Neuronal stem cell (in vitro differentiated cells): Measurements from ENCODE around the gene NDUFC2.

Experiments used
- DNase-seq: peaks from one replicate; pipeline ENCODE4 v3.0.0-alpha.2; 2013; ENCODE audit warnings: low spot score
- H2AFZ ChIP-seq: one replicate; pipeline ENCODE4 v1.6.1; 2013; ENCODE audit warnings: mild to moderate bottlenecking, low read length, inconsistent platforms
- H2AK5ac ChIP-seq: 2 replicates; pipeline ENCODE4 v1.6.1; 2013; ENCODE audit warnings: low read depth, mild to moderate bottlenecking, inconsistent platforms, low read length, moderate library complexity, mixed read lengths
- H2BK120ac ChIP-seq: 2 replicates; pipeline ENCODE4 v1.6.1; 2013; ENCODE audit warnings: low read depth, mild to moderate bottlenecking, inconsistent platforms, low read length, moderate library complexity, mixed read lengths
- H2BK12ac ChIP-seq: one replicate; pipeline ENCODE4 v1.6.1; 2013; ENCODE audit warnings: low read length, inconsistent platforms
- H2BK15ac ChIP-seq: 2 replicates; pipeline ENCODE4 v1.6.1; 2013; ENCODE audit warnings: mild to moderate bottlenecking, low read length, inconsistent platforms, mixed read lengths
- H2BK5ac ChIP-seq: one replicate; pipeline ENCODE4 v1.6.1; 2013; ENCODE audit warnings: inconsistent platforms, mild to moderate bottlenecking, low read length, moderate library complexity
- H3K14ac ChIP-seq: one replicate; pipeline ENCODE4 v1.6.1; 2013; ENCODE audit warnings: low read length, inconsistent platforms
- H3K18ac ChIP-seq: 2 replicates; pipeline ENCODE4 v1.6.1; 2013; ENCODE audit warnings: low read length, inconsistent platforms
- H3K23ac ChIP-seq: 2 replicates; pipeline ENCODE4 v1.6.1; 2013; ENCODE audit warnings: low read depth, mild to moderate bottlenecking, mixed read lengths, low read length, inconsistent platforms; ENCODE audit not compliant: poor library complexity
- H3K27ac ChIP-seq: replicated peaks from 3 replicates; pipeline ENCODE4 v1.5.1; 2013; ENCODE audit warnings: low read length, inconsistent platforms
- H3K27me3 ChIP-seq, 3 experiments: 2 replicates each; pipeline ENCODE4 v1.6.1; 2013; ENCODE audit warnings: low read length in 3 of 3, mild to moderate bottlenecking in 2 of 3, inconsistent platforms in 1 of 3, low read depth in 1 of 3, mixed read lengths in 1 of 3, moderate library complexity in 1 of 3; ENCODE audit not compliant: control insufficient read depth in 3 of 3, insufficient read depth in 3 of 3
- H3K36me3 ChIP-seq, 2 donors: replicated peaks in 1 of 2; 2 replicates each; pipeline ENCODE4 v1.6.1; 2013; ENCODE audit warnings: low read length in 2 of 2; ENCODE audit not compliant: control insufficient read depth in 2 of 2, insufficient read depth in 2 of 2
- H3K4ac ChIP-seq: 2 replicates; pipeline ENCODE4 v1.6.1; 2013; ENCODE audit warnings: inconsistent platforms, mild to moderate bottlenecking, low read length, moderate library complexity
- H3K4me1 ChIP-seq, 2 donors: 1 replicate in 1 of 2; 2 replicates in 1 of 2; pipeline ENCODE4 v1.6.1; 2013; ENCODE audit warnings: low read length in 2 of 2, low read depth in 1 of 2; ENCODE audit not compliant: control insufficient read depth in 2 of 2, insufficient read depth in 1 of 2
- H3K4me2 ChIP-seq: one replicate; pipeline ENCODE4 v1.6.1; 2013; ENCODE audit warnings: mild to moderate bottlenecking, low read length, inconsistent platforms; ENCODE audit not compliant: insufficient read depth, poor library complexity, severe bottlenecking
- H3K4me3 ChIP-seq, 2 donors: 2 replicates each; pipeline ENCODE4 v1.5.1; 2013; ENCODE audit warnings: low read length in 2 of 2, mild to moderate bottlenecking in 2 of 2, inconsistent platforms in 1 of 2, moderate library complexity in 1 of 2
- H3K79me1 ChIP-seq: one replicate; pipeline ENCODE4 v1.6.1; 2013; ENCODE audit warnings: low read depth, mild to moderate bottlenecking, inconsistent platforms, low read length, moderate library complexity
- H3K9ac ChIP-seq: one replicate; pipeline ENCODE4 v1.6.1; 2013; ENCODE audit warnings: mild to moderate bottlenecking, low read depth, low read length, inconsistent platforms; ENCODE audit not compliant: poor library complexity
- H3K9me3 ChIP-seq, 2 donors: replicated peaks in 1 of 2; 2 replicates each; pipeline versions ENCODE3 to v1.6.1; 2013; ENCODE audit warnings: low read length in 2 of 2, mild to moderate bottlenecking in 2 of 2, inconsistent platforms in 1 of 2, low read depth in 1 of 2, mixed read lengths in 1 of 2, moderate library complexity in 1 of 2; ENCODE audit not compliant: control insufficient read depth in 2 of 2, insufficient read depth in 1 of 2
- H4K8ac ChIP-seq: one replicate; pipeline ENCODE4 v1.6.1; 2013; ENCODE audit warnings: low read depth, mild to moderate bottlenecking, inconsistent platforms, low read length, moderate library complexity
- H4K91ac ChIP-seq: one replicate; pipeline ENCODE4 v1.6.1; 2013; ENCODE audit warnings: low read length, low read depth, mild to moderate bottlenecking, inconsistent platforms; ENCODE audit not compliant: poor library complexity
- WGBS, 2 donors: extraction: QIAGEN DNeasy Blood & Tissue Kit; methylation state at CpG; one replicate each; pipeline ENCODE4 v1.1.7; 2013; ENCODE audit warnings: missing lambda C conversion rate in 2 of 2, mixed read lengths in 1 of 2; ENCODE audit not compliant: insufficient read length in 2 of 2, insufficient replicate concordance in 1 of 2; ENCODE audit errors: extremely low coverage in 2 of 2; 5-methylcytosine and 5-hydroxymethylcytosine counted together

NDUFC2 gene

GRCh38 chr11:78040691-78041379 is 38.8 kb downstream of the NDUFC2 start:
- peak overlapping the region; percentile 26 for H2AFZ ChIP-seq
- H3K4me1 ChIP-seq = peaks cover 1 to 3% of the 10 kb centered on the region in 2 donors
- H3K23ac ChIP-seq = no peak overlapping the region
- no peak for DNase-seq
- no peak overlapping the region for H2AK5ac ChIP-seq
- H3K79me1 ChIP-seq = no peaks in the 10 kb centered on the region
- no peak overlapping the region for H3K4ac ChIP-seq
- peaks cover 0 to 5% of the 10 kb centered on the region in 2 donors for H3K9me3 ChIP-seq
- H2BK12ac ChIP-seq = no peak overlapping the region
- no peaks in the 10 kb centered on the region for H3K27me3 ChIP-seq
- WGBS, 2 donors = no CpG with 5 or more reads among the region's 15 CpGs
- H4K8ac ChIP-seq = no peak overlapping the region
- no peak overlapping the region for H3K9ac ChIP-seq
- H3K14ac ChIP-seq = no peak overlapping the region
- no peaks in the 10 kb centered on the region for H3K36me3 ChIP-seq
- no peak overlapping the region for H2BK120ac ChIP-seq
- H3K27ac ChIP-seq = no peak overlapping the region
- H3K4me2 ChIP-seq = no peak overlapping the region
- H3K4me3 ChIP-seq = no peak overlapping the region
- peak overlapping the region; percentile 1 for H3K18ac ChIP-seq
- no peak overlapping the region for H2BK15ac ChIP-seq
- no peak overlapping the region for H2BK5ac ChIP-seq
- no peak overlapping the region for H4K91ac ChIP-seq

GRCh38 chr11:78039919-78040671 is 39.6 kb downstream of the NDUFC2 start:
- H2BK5ac ChIP-seq = no peak overlapping the region
- H3K4me3 ChIP-seq = no peak overlapping the region
- H3K14ac ChIP-seq = no peak overlapping the region
- no peak overlapping the region for H2BK15ac ChIP-seq
- no peak overlapping the region for H2AK5ac ChIP-seq
- H3K4ac ChIP-seq = no peak overlapping the region
- peaks cover 0 to 3% of the 10 kb centered on the region in 2 donors for H3K4me1 ChIP-seq
- H3K4me2 ChIP-seq = no peak overlapping the region
- H3K23ac ChIP-seq = no peak overlapping the region
- H2BK12ac ChIP-seq = no peak overlapping the region
- no peaks in the 10 kb centered on the region for H3K27me3 ChIP-seq
- no peak overlapping the region for H4K8ac ChIP-seq
- H4K91ac ChIP-seq = no peak overlapping the region
- no peaks in the 10 kb centered on the region for H3K79me1 ChIP-seq
- H2AFZ ChIP-seq = peak overlapping the region; percentile 90
- no peaks in the 10 kb centered on the region for H3K36me3 ChIP-seq
- no peak overlapping the region for H2BK120ac ChIP-seq
- H3K27ac ChIP-seq = no peak overlapping the region
- DNase-seq = no peak
- no peak overlapping the region for H3K9ac ChIP-seq
- H3K9me3 ChIP-seq = peaks cover 0 to 4% of the 10 kb centered on the region in 2 donors
- WGBS, 2 donors = no CpG with 5 or more reads among the region's 7 CpGs
- H3K18ac ChIP-seq = no peak overlapping the region

GRCh38 chr11:78039391-78039918 is 40.2 kb downstream of the NDUFC2 start:
- H4K8ac ChIP-seq = no peak overlapping the region
- no peak overlapping the region for H3K14ac ChIP-seq
- no peak overlapping the region for H2BK5ac ChIP-seq
- no peak overlapping the region for H3K27ac ChIP-seq
- no peak overlapping the region for H3K23ac ChIP-seq
- no peaks in the 10 kb centered on the region for H3K9me3 ChIP-seq
- H4K91ac ChIP-seq = no peak overlapping the region
- no peaks in the 10 kb centered on the region for H3K79me1 ChIP-seq
- H2BK15ac ChIP-seq = no peak overlapping the region
- H3K4me1 ChIP-seq = peaks cover 0 to 3% of the 10 kb centered on the region in 2 donors
- WGBS, 2 donors = no CpG with 5 or more reads among the region's 4 CpGs
- peak overlapping the region; percentile 90 for H2AFZ ChIP-seq
- H3K18ac ChIP-seq = no peak overlapping the region
- no peaks in the 10 kb centered on the region for H3K36me3 ChIP-seq
- H3K27me3 ChIP-seq = no peaks in the 10 kb centered on the region
- no peak overlapping the region for H2BK12ac ChIP-seq
- no peak for DNase-seq
- H3K4me2 ChIP-seq = no peak overlapping the region
- no peak overlapping the region for H3K4me3 ChIP-seq
- no peak overlapping the region for H3K4ac ChIP-seq
- no peak overlapping the region for H2BK120ac ChIP-seq
- H2AK5ac ChIP-seq = no peak overlapping the region
- H3K9ac ChIP-seq = no peak overlapping the region

GRCh38 chr11:78038697-78039313 is 40.9 kb downstream of the NDUFC2 start:
- H2BK15ac ChIP-seq = peak overlapping the region; percentile 33
- no peak for DNase-seq
- no peak overlapping the region for H3K18ac ChIP-seq
- peaks cover 0 to 3% of the 10 kb centered on the region in 2 donors for H3K4me1 ChIP-seq
- no peaks in the 10 kb centered on the region for H3K27me3 ChIP-seq
- WGBS, 2 donors = no CpG with 5 or more reads among the region's 8 CpGs
- H3K9me3 ChIP-seq = no peaks in the 10 kb centered on the region
- H3K4ac ChIP-seq = no peak overlapping the region
- H2AK5ac ChIP-seq = no peak overlapping the region
- H2BK5ac ChIP-seq = no peak overlapping the region
- no peak overlapping the region for H4K8ac ChIP-seq
- H3K9ac ChIP-seq = no peak overlapping the region
- no peak overlapping the region for H3K27ac ChIP-seq
- H3K79me1 ChIP-seq = no peaks in the 10 kb centered on the region
- no peak overlapping the region for H4K91ac ChIP-seq
- H3K4me2 ChIP-seq = no peak overlapping the region
- H2AFZ ChIP-seq = no peak overlapping the region
- no peaks in the 10 kb centered on the region for H3K36me3 ChIP-seq
- peak overlapping the region; percentile 33 for H3K14ac ChIP-seq
- H3K4me3 ChIP-seq = no peak overlapping the region
- no peak overlapping the region for H2BK12ac ChIP-seq
- H3K23ac ChIP-seq = no peak overlapping the region
- H2BK120ac ChIP-seq = no peak overlapping the region
